IMR-90 (cell line): Measurements from ENCODE around the gene SYT3. TPM values are rescaled to one million over a fixed set of nuclear protein-coding genes. Genes with fewer than 3 reads are reported as not detected.

Experiments used
- ATAC-seq: fragments of 200-7000 bp; cut with Tn5 transposase; 2 replicates; pipeline ENCODE4 v1.9.1; 2020; ENCODE audit warnings: low read depth, mild to moderate bottlenecking, moderate library complexity
- BruUV-seq: library from RNA; stranded (reverse); fragments of 400-500 nt; replicated peaks from 2 replicates; lab custom pipeline; 2021; lab: Mats Ljungman, UMichigan
- CTCF ChIA-PET: fragments of 300-600 bp; formaldehyde crosslinking; extraction: SDS; loops from one replicate; lab custom pipeline; 2021; ENCODE audit warnings: antibody characterized with exemption; lab: Yijun Ruan, JAX
- POLR2A ChIA-PET: fragments of 300-600 bp; sonication (Branson Sonifier 250); formaldehyde crosslinking; loops from one replicate; lab custom pipeline; 2022; ENCODE audit warnings: antibody characterized with exemption; ENCODE audit not compliant: unreplicated experiment; lab: Charles Lee
- DNase-seq: peaks from one replicate; pipeline ENCODE4 v3.0.0; 2013
- H2AFZ ChIP-seq: replicated peaks from 2 replicates; pipeline ENCODE3; 2013; ENCODE audit warnings: low read length, mild to moderate bottlenecking; ENCODE audit not compliant: poor library complexity
- H2AK5ac ChIP-seq: 2 replicates; pipeline ENCODE4 v1.6.1; 2013; ENCODE audit warnings: low read depth, low read length, inconsistent platforms
- H2AK9ac ChIP-seq: replicated peaks from 2 replicates; pipeline ENCODE3; 2013; ENCODE audit warnings: mild to moderate bottlenecking, low read depth, low read length, moderate library complexity; ENCODE audit not compliant: poor library complexity
- H2BK120ac ChIP-seq: 2 replicates; pipeline ENCODE4 v1.6.1; 2013; ENCODE audit warnings: low read depth, low read length, inconsistent platforms
- H2BK15ac ChIP-seq: 3 replicates; pipeline ENCODE4 v1.6.1; 2013; ENCODE audit warnings: low read depth, low read length, inconsistent platforms
- H2BK20ac ChIP-seq: 2 replicates; pipeline ENCODE4 v1.6.1; 2013; ENCODE audit warnings: low read depth, mild to moderate bottlenecking, inconsistent platforms, low read length, moderate library complexity
- H2BK5ac ChIP-seq: 2 replicates; pipeline ENCODE4 v1.6.1; 2013; ENCODE audit warnings: mild to moderate bottlenecking, low read depth, low read length, inconsistent platforms; ENCODE audit not compliant: poor library complexity, severe bottlenecking
- H3K14ac ChIP-seq: replicated peaks from 2 replicates; pipeline ENCODE4 v1.6.1; 2013; ENCODE audit warnings: low read depth, low read length, inconsistent platforms
- H3K18ac ChIP-seq: 2 replicates; pipeline ENCODE4 v1.6.1; 2013; ENCODE audit warnings: low read depth, low read length, control low read depth
- H3K23ac ChIP-seq: 2 replicates; pipeline ENCODE4 v1.6.1; 2013; ENCODE audit warnings: low read depth, low read length, inconsistent platforms
- H3K27ac ChIP-seq: 2 replicates; pipeline ENCODE4 v1.5.1; 2013; ENCODE audit warnings: mild to moderate bottlenecking, control low read depth, low read length; ENCODE audit not compliant: insufficient read depth
- H3K27me3 ChIP-seq: 2 replicates; pipeline ENCODE4 v1.6.1; 2013; ENCODE audit warnings: low read length; ENCODE audit not compliant: control insufficient read depth, insufficient read depth
- H3K36me3 ChIP-seq: 2 replicates; pipeline ENCODE4 v1.6.1; 2013; ENCODE audit warnings: low read length, mixed read lengths; ENCODE audit not compliant: control insufficient read depth, insufficient read depth
- H3K4ac ChIP-seq: 2 replicates; pipeline ENCODE4 v1.6.1; 2013; ENCODE audit warnings: low read depth, low read length, inconsistent platforms
- H3K4me1 ChIP-seq: 2 replicates; pipeline ENCODE4 v1.6.1; 2013; ENCODE audit warnings: low read length, mixed read lengths; ENCODE audit not compliant: control insufficient read depth, insufficient read depth
- H3K4me2 ChIP-seq: 2 replicates; pipeline ENCODE4 v1.6.1; 2013; ENCODE audit warnings: low read depth, mild to moderate bottlenecking, control low read depth, low read length, moderate library complexity
- H3K4me3 ChIP-seq: 2 replicates; pipeline ENCODE4 v1.5.1; 2013; ENCODE audit warnings: low read depth, mild to moderate bottlenecking, control low read depth, low read length, moderate library complexity; ENCODE audit not compliant: insufficient read depth
- H3K56ac ChIP-seq: 2 replicates; pipeline ENCODE4 v1.6.1; 2013; ENCODE audit warnings: low read length, inconsistent platforms; ENCODE audit not compliant: insufficient read depth; ENCODE audit errors: extremely low read depth
- H3K79me1 ChIP-seq, 2 experiments: 2 replicates each; pipeline ENCODE4 v1.6.1; 2013; ENCODE audit warnings: low read length in 2 of 2, inconsistent platforms in 1 of 2, low read depth in 1 of 2
- H3K9ac ChIP-seq: 2 replicates; pipeline ENCODE4 v1.6.1; 2013; ENCODE audit warnings: low read depth, low read length, control low read depth
- H3K9me1 ChIP-seq: 2 replicates; pipeline ENCODE4 v1.6.1; 2013; ENCODE audit warnings: low read length, inconsistent platforms; ENCODE audit not compliant: insufficient read depth
- H3K9me3 ChIP-seq: 2 replicates; pipeline ENCODE4 v1.6.1; 2013; ENCODE audit warnings: low read length; ENCODE audit not compliant: control insufficient read depth, insufficient read depth
- H4K20me1 ChIP-seq: 2 replicates; pipeline ENCODE4 v1.6.1; 2013; ENCODE audit warnings: low read length, inconsistent platforms; ENCODE audit not compliant: insufficient read depth
- H4K5ac ChIP-seq: 2 replicates; pipeline ENCODE4 v1.6.1; 2013; ENCODE audit warnings: mild to moderate bottlenecking, low read depth, low read length, control low read depth
- H4K8ac ChIP-seq, 2 experiments: 2 replicates each; pipeline ENCODE4 v1.6.1; 2013; ENCODE audit warnings: low read depth in 2 of 2, low read length in 2 of 2, control low read depth in 1 of 2, inconsistent platforms in 1 of 2
- H4K91ac ChIP-seq: 2 replicates; pipeline ENCODE4 v1.6.1; 2013; ENCODE audit warnings: low read depth, low read length, inconsistent platforms; ENCODE audit not compliant: insufficient read depth
- CHD1 ChIP-seq: IDR thresholded peaks from 2 replicates; pipeline ENCODE4 v1.6.1; 2012; ENCODE audit warnings: low read depth, low read length, improper control_type of control experiment
- CTCF ChIP-seq: conservative IDR thresholded peaks from 2 replicates; pipeline ENCODE4 v1.5.1; 2012; ENCODE audit warnings: mild to moderate bottlenecking, low read depth, low read length, improper control_type of control experiment
- MAFK ChIP-seq: IDR thresholded peaks from 2 replicates; pipeline ENCODE4 v1.6.1; 2012; ENCODE audit warnings: low read depth, low read length, improper control_type of control experiment
- RAD21 ChIP-seq: IDR thresholded peaks from 2 replicates; pipeline ENCODE4 v1.6.1; 2012; ENCODE audit warnings: low read length, improper control_type of control experiment
- RCOR1 ChIP-seq: IDR thresholded peaks from 2 replicates; pipeline ENCODE4 v1.6.1; 2012; ENCODE audit warnings: mild to moderate bottlenecking, low read length, improper control_type of control experiment; ENCODE audit not compliant: insufficient replicate concordance
- SMC3 ChIP-seq: fragments of 150-350 bp; IDR thresholded peaks from 2 replicates; pipeline ENCODE4 v1.6.1; 2016; ENCODE audit warnings: low read depth, mild to moderate bottlenecking, antibody characterized with exemption, low read length, moderate library complexity
- WGBS, 2 experiments: methylation state at CpG; one replicate each; pipeline versions ENCODE4 v1.1.5 to v1.1.7; 2013; ENCODE audit warnings: missing lambda C conversion rate in 2 of 2; ENCODE audit not compliant: insufficient read length in 1 of 2; ENCODE audit errors: extremely low coverage in 2 of 2; 5-methylcytosine and 5-hydroxymethylcytosine counted together
- dilution Hi-C: fragments of 300-500 bp; cut with HindIII; formaldehyde crosslinking; loops from one replicate; pipeline ENCODE4 v1.14.3; 2018; ENCODE audit warnings: low sequenced_read_pairs; ENCODE audit not compliant: unreplicated experiment
- in situ Hi-C: fragments of 300-500 bp; cut with MboI; formaldehyde crosslinking; loops from 3 replicates; pipeline ENCODE4 v1.14.3; 2019; ENCODE audit warnings: low sequenced_read_pairs, inconsistent platforms, mixed read lengths
- intact Hi-C: fragments of 100-400 bp; cut with micrococcal nuclease; formaldehyde crosslinking; loops from 2 replicates; pipeline ENCODE4 v1.10.0; 2022
- polyA plus RNA-seq, 3 experiments: library from polyadenylated mRNA; depleted of rRNA; stranded (reverse); fragments of >200 nt; gene quantifications; 2 replicates each; pipeline ENCODE4 v1.2.3, GENCODE V29; 2012; ENCODE audit warnings: low replicate concordance in 1 of 3
- total RNA-seq: library from RNA; depleted of rRNA; stranded (reverse); fragments of >200 nt; gene quantifications from 2 replicates; pipeline ENCODE4 v1.2.3, GENCODE V29; 2012

The SYT3 gene
- total and polyA plus RNA-seq, 2 of the 4 experiments (the other 2 are of a cell fraction): 0.05 TPM; not detected in 1

DNA sequence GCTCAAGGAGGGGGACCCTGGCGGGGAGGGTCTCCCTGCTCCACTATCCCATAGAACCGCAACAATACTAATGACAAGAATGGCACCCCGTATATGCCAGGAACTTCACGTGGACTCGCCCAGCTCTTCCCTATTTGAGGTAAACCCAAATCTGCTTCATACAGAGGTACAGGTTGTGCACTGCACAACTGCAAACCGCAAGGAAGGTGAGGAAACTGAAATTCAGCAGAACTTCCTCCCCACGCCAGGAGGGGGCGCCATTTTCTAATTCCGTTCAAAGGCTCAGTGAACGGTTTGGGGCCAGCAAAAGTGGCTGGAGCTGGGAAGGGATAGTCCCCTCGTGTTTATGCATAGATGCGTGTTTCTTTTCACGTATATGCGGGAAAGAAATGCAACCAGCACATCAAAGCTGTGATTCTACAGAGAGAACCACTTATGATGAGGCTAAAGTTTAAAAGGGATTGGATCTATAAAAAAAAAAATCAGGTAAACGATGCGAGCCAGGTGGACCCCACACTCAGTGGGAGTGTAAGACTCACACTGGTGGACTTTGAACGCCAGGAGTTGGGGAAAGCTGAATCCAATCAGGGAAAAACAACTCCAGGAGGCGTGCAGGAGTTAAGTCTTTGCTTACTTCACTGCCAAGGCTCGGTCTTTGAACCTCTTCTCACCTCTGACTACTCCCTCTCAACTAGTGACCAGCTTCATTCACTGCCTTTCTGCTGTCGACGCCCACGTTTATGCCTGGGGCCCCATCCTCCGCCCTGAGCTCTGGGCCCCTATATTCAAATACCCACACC lies 29.8 kb upstream of the SYT3 start:
- Histone ChIP-seq H4K20me1 (0 out of 2 replicates have a peak, but pooled peaks cover 3% of the 10 kb centered on the region), H3K36me3 (no peaks in the 10 kb centered on the region), H2BK120ac (no peak overlapping the region), H3K18ac (no peak overlapping the region), H3K14ac (no peak overlapping the region), H3K9ac (no peak overlapping the region), H3K23ac (no peak overlapping the region), H3K4me3 (no peak overlapping the region), H2AK5ac (no peak overlapping the region), H2BK15ac (no peak overlapping the region), H2BK20ac (no peak overlapping the region), H2AFZ (no peak overlapping the region), H2AK9ac (no peak overlapping the region), H3K27ac (no peak overlapping the region), H2BK5ac (no peak overlapping the region), H3K4ac (no peak overlapping the region), H3K79me1 (no peaks in the 10 kb centered on the region), H3K9me3 (no peaks in the 10 kb centered on the region), H3K4me1 (peaks cover 2% of the 10 kb centered on the region), H4K8ac (no peak overlapping the region), H4K5ac (no peak overlapping the region), H4K91ac (no peak overlapping the region), H3K56ac (no peak overlapping the region), H3K4me2 (no peak overlapping the region), H3K9me1 (no peaks in the 10 kb centered on the region), H3K27me3 (peaks cover 57% of the 10 kb centered on the region)
- in situ Hi-C loops: no loop called here
- dilution Hi-C loops: no loop called here
- 58% methylated on average over 8 of the region's 23 CpGs; no CpG with 5 or more reads in 1 of the 2 experiments for WGBS, 2 experiments
- POLR2A ChIA-PET: no interaction called here
- TF ChIP-seq CHD1: no peak
- TF ChIP-seq RCOR1: no peak
- TF ChIP-seq RAD21: peak; percentile 56
- TF ChIP-seq SMC3: peak; percentile 60
- no peak for TF ChIP-seq MAFK
- peak; percentile 75 for TF ChIP-seq CTCF
- ATAC-seq: peak; percentile 64
- CTCF ChIA-PET: interaction anchor here (0.7 to 1.1 kb wide), 8 partner anchors 11 to 252 kb away, joined by 3 to 8 read pairs (median 3); no protein-coding TSS in a partner anchor
- DNase-seq: peak; percentile 15
- BruUV-seq: no TSS peak
- intact Hi-C loops: loop anchor here (1.0 kb wide), 2 partner anchors 114 to 253 kb away; no protein-coding TSS in a partner anchor
